GM21515 (cell line): Measurements from ENCODE around the gene HNRNPUL1.

Source experiments
- ATAC-seq: cut with Tn5 transposase; IDR thresholded peaks from one replicate; pipeline ENCODE4 v1.9.1; 2021; ENCODE audit not compliant: unreplicated experiment

The HNRNPUL1 gene

GRCh38 chr19:41307090-41307875, 43.1 kb downstream of the HNRNPUL1 start:
- ATAC-seq = no peak

- ATAC-seq = no peak
Observed at GRCh38 chr19:41307954-41308449, 43.8 kb downstream of the HNRNPUL1 start.

- ATAC-seq = no peak
Observed at GRCh38 chr19:41308450-41309179, 44.4 kb downstream of the HNRNPUL1 start.

DNA sequence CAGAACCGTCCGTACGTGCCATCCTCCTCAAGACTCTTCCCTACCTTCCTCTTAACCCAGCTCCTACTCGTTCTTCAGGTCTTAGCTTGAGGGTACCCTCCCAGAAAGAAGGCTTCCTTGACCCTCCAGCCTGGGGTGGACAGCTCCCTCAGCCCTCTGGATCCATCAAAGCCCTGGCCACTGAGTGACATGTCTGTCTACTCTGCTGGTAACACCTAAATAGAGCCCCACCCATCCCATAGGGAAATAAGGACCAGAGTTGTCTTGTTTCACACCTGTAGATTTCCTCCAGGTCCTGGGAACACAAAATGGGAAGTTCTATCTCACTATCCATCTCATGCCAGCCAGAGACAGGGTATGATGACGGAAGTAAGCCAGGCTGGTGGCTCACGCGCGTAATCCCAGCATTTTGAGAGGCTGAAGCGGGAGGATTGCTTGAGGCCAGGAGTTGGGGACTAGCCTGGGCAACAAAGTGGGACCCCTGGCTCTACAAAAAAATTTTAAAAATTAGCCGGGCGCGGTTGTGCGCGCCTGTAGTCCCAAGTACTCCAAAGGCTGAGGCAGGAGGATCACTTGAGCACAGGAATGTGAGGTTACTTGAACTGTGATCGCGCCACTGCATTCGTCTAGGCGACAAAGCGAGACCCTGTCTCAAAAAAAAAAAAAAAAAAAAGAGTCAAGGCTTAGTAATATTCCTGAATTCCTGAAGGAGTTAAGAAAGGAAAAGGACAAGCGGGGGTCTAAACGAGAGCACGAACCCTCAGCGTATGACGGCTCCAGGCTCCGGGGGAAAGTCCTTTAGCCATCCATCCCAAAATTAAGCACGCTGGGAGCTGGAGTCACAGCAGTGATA, 45.2 kb downstream of the HNRNPUL1 start:
- no peak for ATAC-seq

GRCh38 chr19:41310033-41310831, 46.1 kb downstream of the HNRNPUL1 start, which contains the start of gene CCDC97:
Gene CCDC97, plus strand, starts transcription at chr19:41310172. Its CDS starts 139 bp downstream, at chr19:41310311.
- peak; percentile 53 for ATAC-seq

DNA sequence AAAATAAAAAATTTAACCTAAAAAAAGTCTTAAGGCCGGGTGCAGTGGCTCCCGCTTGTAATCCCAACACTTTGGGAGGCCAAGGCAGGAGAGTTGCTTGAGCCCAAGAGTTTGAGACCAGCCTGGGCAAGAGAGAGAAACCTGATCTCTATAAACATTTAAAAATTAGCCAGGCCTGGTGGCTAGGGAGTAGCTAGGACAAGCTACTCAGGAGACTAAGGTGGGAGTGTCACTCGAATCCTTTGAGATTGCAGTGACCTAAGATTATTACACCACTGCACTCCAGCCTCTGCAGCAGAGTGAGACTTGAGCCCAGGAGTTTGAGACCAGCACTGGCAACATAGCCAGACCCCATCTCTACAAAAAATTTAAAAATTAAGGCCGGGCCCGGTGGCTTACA, 46.9 kb downstream of the HNRNPUL1 start:
- ATAC-seq = no peak

DNA sequence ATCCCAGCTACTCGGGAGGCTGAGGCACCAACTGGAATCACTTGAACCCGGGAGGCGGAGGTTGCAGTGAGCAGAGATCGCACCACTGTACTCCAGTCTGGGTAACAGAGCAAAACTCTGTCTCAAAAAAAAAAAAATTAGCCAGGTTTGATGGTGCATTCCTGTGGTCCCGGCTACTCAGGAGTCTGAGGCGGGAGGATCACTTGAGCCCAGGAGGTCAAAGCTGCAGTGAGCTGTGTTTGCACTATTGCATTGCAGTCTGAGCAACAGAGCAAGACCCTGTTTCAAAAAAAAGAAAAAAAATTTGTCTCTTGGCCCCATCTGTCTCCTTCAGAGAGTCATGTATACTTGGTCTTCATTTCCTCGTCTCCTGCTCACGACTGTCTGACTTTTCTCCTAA, 47.4 kb downstream of the HNRNPUL1 start:
- no peak for ATAC-seq

- ATAC-seq = no peak
Observed at GRCh38 chr19:41316306-41316920, 52.2 kb downstream of the HNRNPUL1 start.

DNA sequence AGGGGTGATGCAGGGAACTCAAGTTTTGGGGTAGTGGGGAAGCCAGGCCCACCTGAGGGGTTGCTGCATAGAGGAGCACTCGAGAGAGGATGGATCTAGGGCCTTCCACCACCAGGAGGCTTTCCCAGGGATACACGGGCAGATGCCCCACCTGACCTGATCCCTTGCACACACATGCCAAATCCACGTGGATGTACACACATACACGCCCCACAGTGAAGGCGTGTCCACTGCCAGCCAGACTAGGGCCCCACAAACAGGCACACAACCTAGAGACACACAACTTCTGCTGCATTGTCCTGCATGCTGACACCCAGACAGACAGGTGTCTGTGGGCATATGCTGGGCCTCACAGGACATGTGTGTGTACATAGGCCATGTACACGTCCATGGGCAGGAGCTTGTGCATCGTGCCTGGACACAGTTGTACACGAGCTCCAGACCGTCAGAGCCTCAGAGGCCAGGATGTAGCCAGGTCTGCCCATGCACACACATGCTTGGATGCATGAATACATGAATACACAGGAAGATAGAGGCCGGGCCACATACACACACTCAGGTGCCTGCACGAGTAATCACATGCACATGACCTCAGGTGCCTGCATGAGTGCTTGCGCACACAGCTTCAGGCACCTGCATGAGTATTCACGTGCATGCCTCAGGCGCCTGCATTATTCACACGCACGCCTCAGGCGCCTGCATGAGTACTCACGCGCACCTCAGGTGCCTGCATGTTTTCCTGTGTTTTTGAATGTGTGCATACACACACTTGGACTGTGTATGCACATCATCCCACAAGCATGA, 54.7 kb downstream of the HNRNPUL1 start:
- ATAC-seq = no peak

DNA sequence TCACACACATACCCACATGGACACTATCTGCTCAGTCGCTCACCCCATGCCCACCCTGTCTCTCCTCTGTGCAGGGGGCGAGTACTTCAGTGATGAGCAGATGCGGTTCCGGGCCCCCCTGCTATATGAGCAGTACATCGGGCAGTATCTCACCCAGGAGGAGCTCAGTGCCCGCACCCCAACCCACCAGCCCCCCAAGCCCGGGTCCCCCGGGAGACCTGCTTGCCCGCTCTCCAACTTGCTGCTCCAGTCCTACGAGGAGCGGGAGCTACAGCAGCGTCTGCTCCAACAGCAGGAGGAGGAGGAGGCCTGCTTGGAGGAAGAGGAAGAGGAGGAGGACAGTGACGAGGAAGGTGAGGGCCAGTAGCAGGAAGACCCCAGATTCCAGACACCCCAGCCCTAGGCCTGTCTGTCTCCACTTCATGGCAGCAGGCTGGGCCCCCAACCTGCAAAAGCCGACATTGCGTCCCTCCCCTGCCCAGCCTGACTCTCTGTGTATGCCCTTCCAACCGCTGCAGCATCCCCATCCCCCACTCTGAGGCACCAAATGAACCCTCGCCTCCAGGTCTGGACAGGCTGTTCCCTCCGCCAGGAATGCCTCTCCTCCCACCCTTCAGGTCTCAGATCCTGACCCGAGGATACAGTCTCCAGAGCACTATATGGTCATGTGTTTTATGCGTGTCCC, 55.5 kb downstream of the HNRNPUL1 start:
- ATAC-seq = no peak

DNA sequence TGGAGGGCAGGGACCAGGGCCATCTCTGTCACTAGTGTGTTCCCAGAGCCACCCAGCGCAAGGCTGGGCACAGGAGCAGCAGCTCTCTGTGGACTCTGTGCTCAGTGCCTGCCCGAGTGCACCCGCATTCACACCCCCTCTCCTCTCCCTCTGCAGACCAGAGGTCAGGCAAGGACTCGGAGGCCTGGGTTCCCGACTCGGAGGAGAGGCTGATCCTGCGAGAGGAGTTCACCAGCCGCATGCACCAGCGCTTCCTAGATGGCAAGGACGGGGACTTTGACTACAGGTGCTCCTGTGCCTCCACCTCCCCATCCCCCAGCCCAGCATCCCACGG, 56.0 kb downstream of the HNRNPUL1 start:
- ATAC-seq = no peak

DNA sequence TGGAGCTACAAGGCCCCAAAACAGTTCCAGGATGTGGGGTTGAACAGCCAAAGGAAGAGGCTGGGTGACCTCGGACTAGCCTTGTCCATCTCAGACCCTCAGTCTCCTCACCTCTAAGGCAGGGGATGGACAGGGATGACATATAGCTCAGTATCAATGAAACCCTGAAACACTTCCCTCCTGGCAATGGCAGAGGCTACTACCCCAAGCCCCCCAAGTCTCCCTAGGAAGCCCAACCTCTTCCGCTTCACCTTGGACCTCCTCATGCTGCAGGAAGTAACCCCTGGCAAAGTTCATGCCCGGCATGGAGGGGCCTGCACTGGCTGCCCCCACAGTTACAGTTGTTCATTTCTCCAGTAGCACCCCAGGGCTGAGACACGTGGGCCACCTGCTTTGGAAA, 56.4 kb downstream of the HNRNPUL1 start:
- no peak for ATAC-seq

DNA sequence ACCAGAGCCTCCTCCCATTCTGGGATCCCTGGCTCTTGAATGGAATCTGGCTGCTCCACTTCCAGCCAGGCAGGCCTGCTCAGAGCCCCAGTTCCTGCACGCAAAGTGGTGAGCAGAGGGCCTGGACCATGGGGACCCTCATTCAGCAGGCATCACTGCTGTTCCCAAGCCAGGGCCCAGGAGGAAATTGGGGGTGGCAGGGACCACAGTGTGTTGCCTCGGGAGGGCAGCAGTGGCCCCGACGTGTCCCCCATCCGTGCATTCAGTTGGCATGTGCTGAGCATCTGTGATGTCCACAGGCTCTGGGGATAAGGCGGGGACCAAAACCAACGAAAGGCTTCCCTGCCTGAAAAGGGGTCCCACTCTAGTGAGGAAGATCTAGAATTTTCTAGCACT, 57.0 kb downstream of the HNRNPUL1 start:
- ATAC-seq = no peak

DNA sequence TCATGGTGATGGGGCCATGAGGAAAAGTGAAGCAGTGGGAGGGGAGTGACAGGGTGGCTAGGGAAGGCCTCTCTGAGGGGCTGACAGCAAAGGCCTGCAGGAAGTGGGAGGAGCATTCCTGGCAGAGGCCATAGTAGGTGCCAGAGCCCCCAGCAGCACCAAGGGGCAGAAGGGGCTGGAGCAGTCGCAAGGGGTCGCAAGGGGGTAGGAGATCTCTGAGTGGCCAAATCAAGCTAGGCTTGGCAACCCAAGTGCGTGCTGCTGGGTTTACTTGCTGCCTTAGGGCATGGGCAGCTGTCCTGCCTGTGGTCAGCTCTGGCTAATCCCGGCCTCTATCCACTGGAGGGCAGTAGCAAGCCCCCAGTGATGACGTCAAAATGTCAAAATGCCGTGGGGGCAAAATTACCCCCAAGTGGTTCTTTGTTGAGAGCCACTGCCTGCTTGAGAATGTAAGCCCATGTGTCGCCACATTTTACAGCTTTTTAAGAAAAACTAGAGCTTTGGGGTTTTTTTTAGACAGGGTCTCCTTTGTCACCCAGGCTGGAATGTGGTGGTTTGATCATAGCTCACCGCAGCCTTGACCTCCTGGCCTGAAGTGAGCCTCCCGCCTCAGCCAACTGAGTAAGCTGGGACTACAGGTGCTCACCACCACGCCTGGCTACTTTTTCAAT, 57.6 kb downstream of the HNRNPUL1 start:
- ATAC-seq = no peak

DNA sequence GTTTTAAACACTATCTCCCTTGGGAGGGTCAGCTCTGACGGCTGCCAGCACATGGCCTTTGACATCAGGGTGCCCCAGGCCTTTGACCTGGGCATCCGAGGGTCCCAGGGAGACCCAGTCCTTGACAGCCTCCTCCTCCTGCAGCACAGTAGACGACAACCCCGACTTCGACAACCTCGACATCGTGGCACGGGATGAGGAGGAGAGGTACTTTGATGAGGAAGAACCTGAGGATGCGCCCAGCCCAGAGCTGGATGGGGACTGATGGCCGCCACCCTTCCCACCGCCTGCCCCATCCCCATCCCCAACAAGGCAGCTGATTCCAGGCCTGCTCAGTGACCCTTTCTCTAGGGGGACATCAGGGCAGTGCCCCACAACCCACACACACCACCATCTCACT, 58.3 kb downstream of the HNRNPUL1 start:
- ATAC-seq = no peak

DNA sequence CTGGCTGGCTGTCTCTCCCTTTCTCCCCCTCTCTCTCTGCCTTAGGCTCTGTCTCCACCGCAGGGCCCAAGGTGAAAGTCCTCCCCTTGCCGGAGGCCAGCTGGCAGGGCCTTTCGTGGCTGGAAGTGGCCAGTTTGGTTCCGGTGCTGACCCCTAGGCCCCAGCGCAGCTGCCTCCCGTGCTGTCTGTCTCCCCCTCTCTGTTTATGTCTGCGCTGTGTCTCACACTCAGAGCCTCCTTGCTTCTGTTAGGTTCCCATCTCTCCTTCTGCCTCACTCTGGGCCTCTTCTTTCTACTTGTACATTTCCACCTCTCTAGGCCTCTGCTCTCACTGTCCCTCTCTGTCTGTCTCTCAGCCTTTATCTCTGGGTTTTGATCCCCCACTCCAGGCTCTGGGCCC, 58.9 kb downstream of the HNRNPUL1 start:
- ATAC-seq = no peak

DNA sequence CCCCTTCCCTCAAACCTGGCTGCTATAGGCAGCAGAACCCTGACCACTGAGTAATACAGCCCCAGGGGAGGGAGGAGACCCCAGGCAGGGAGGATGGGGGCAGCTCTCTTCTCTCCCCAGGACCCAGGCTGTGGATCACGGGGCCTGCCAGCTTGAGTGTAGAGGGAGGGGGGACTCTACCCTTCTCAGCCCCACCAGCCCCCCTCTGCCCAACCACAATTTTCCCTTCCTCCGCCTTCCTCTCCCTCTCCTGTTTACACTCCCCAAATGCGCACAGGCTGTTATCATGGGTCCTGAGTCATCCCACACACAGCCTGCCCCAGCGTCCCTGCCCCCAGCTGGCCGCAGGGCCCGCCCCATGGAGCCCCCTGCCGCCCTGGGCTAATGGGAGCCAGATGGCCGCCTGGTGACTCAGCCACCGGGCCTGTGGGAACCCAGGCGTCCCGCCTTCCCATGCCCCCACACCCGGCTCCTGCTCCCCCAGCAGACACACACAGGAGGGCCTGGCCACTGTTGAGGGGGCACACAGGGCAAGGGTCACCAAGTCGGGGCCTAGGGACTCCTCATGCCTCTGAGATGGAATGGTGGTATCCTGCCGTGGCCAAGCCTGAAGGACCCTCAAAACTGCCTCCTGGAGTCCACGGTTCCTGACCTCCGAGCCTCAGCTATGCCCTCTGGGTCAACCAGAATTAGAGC, 59.4 kb downstream of the HNRNPUL1 start:
- no peak for ATAC-seq
